K562 (cell line): ENCODE measurements around the gene B4GALT1. TPM values are rescaled to one million over a fixed set of nuclear protein-coding genes. Genes with fewer than 3 reads are reported as not detected.

Experiments
- CC2D1A ChIP-seq: fragments of 450-650 bp; IDR thresholded peaks from 2 replicates; pipeline ENCODE4 v1.6.1; 2017; ENCODE audit warnings: mild to moderate bottlenecking
- CHD7 ChIP-seq: fragments of 200-600 bp; sonication (generic); IDR thresholded peaks from one replicate; pipeline ENCODE4 v1.6.1; 2012; ENCODE audit warnings: mild to moderate bottlenecking, low read depth, low read length, inconsistent platforms
- FOXP1 ChIP-seq: sonication (generic); formaldehyde crosslinking; IDR thresholded peaks from 2 replicates; pipeline ENCODE4 v1.8.0; 2022; ENCODE audit warnings: mild to moderate bottlenecking, missing genetic modification reagents
- GTF2A2 ChIP-seq: IDR thresholded peaks from 2 replicates; pipeline ENCODE4 v1.6.1; 2016; ENCODE audit warnings: mild to moderate bottlenecking, missing genetic modification characterization, missing compliant biosample characterization
- JUND ChIP-seq, 2 experiments: IDR thresholded peaks; 2 replicates in 1 of 2; 3 replicates in 1 of 2; pipeline ENCODE4 v1.6.1; 2011; ENCODE audit warnings: borderline replicate concordance in 2 of 2, low read depth in 2 of 2, low read length in 2 of 2, improper control_type of control experiment in 1 of 2, missing biosample characterization in 1 of 2, missing genetic modification characterization in 1 of 2, missing genetic modification reagents in 1 of 2
- MYBL2 ChIP-seq, 2 experiments: fragments of 450-650 bp in 1 of 2; sonication (generic) in 1 of 2; formaldehyde crosslinking in 1 of 2; IDR thresholded peaks; 2 replicates each; pipeline versions ENCODE4 v1.6.1 to v1.8.1; 2017 to 2022; ENCODE audit warnings: borderline replicate concordance in 1 of 2, inconsistent platforms in 1 of 2, low read depth in 1 of 2, mild to moderate bottlenecking in 1 of 2, missing genetic modification reagents in 1 of 2, moderate library complexity in 1 of 2
- ZBTB17 ChIP-seq: fragments of 450-650 bp; formaldehyde crosslinking; IDR thresholded peaks from 2 replicates; pipeline ENCODE4 v1.4.0; 2020; ENCODE audit warnings: mild to moderate bottlenecking
- ZNF184 ChIP-seq: sonication (generic); formaldehyde crosslinking; IDR thresholded peaks from 2 replicates; pipeline ENCODE4 v1.5.0; 2020; ENCODE audit warnings: missing genetic modification reagents
- ZNF24 ChIP-seq: fragments of 450-650 bp; IDR thresholded peaks from 2 replicates; pipeline ENCODE4 v1.6.1; 2016
- ZNF436 ChIP-seq: fragments of 250-450, 450-650 bp; sonication (Bioruptor Pico); formaldehyde crosslinking; IDR thresholded peaks from 2 replicates; pipeline ENCODE4 v1.7.0; 2020; ENCODE audit warnings: mild to moderate bottlenecking
- polyA plus RNA-seq, 8 experiments: library from polyadenylated mRNA; depleted of rRNA in 4 of 8; stranded (reverse) in 5 of 8; unstranded in 3 of 8; fragments of >200 nt; fragmentation: Nextera tagmentation in 2 of 8; fragmentation: Illumina TruSeq in 1 of 8; extraction: Ambion mirVana in 2 of 8; extraction: Trizol in 1 of 8; gene quantifications; 2 replicates each; pipeline versions ENCODE4 v1.2.1 to v1.2.3, GENCODE V29; 2011 to 2014; ENCODE audit warnings: inconsistent platforms in 1 of 8, missing spikeins in 1 of 8
- total RNA-seq, 7 experiments: library from RNA; depleted of rRNA in 6 of 7; stranded (reverse); fragments of >200 nt in 6 of 7; fragmentation: Illumina TruSeq in 2 of 7; extraction: Trizol in 2 of 7; gene quantifications; 2 replicates each; pipeline versions ENCODE4 v1.2.1 to v1.2.3, GENCODE V29; 2011 to 2021; ENCODE audit warnings: low replicate concordance in 1 of 7
- TF ChIP-seq, protein P1 (sequence below): fragments of 250-450 bp; sonication (Bioruptor Pico); IDR thresholded peaks from 2 replicates; pipeline ENCODE4 v1.4.0; 2020; ENCODE audit warnings: mild to moderate bottlenecking, moderate library complexity
- TF ChIP-seq, protein P2 (sequence below): fragments of 450-650 bp; IDR thresholded peaks from 2 replicates; pipeline ENCODE4 v1.6.1; 2016; ENCODE audit warnings: borderline replicate concordance

The B4GALT1 gene
- total and polyA plus RNA-seq, 9 of the 15 experiments (the other 6 are each of a cell fraction or from before 2014, with no cell fraction given) = 4.1 to 26.8 (median 7.1) TPM

DNA sequence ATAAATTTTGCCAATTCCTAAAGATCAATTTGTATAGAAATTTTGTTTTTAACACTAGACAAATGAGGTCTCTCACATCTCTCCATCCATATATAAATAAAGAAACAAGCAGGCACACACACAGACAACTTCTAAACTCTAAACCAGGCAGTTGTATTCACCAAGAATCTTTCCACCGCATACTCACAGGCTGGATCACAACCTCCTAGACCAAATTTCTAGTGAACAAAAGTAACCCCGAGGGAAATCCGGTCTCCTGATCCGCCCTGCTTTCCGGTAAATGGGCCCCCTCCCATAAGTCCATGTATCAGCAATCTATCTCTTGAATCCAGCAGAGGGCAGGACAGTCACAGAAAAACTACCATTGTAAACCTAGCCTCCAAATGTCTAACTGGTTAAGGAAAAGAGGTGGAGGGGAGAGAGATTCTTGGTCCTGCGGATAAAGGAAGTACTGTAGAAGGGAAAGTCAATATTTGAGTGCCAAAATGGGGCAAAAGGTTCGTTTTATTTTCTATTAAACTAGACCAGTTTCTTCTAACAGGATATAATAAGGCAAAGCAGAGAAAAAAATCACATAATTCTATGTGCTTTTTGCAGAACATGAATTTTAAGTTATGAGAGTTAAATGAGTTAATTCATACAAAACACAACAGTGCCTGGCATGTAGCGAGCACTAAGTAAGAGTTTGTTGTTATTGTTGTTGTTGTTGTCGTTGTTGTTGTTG, 85.8 kb downstream of the B4GALT1 start (continued):
- no peak for TF ChIP-seq JUND (IDR thresholded peaks at IDR 0.05; ENCODE audit: borderline replicate concordance, low read depth, low read length)
- TF ChIP-seq JUND (tag; IDR thresholded peaks at IDR 0.05; ENCODE audit: borderline replicate concordance, low read depth, low read length) = no peak
- TF ChIP-seq ZNF184 (CRISPR knock-in tag) = no peak
- peak; percentile 61 for TF ChIP-seq CC2D1A
- no peak for TF ChIP-seq ZNF24
- no peak for TF ChIP-seq MYBL2 (IDR thresholded peaks at IDR 0.05; ENCODE audit: low read depth)
- no peak for TF ChIP-seq MYBL2 (CRISPR knock-in tag; IDR thresholded peaks at IDR 0.05; ENCODE audit: borderline replicate concordance)
- TF ChIP-seq ZNF436 (CRISPR knock-in tag) = no peak
- TF ChIP-seq GTF2A2 (tag) = no peak
- TF ChIP-seq ZBTB17 (CRISPR knock-in tag) = no peak
- no peak for TF ChIP-seq FOXP1
- TF ChIP-seq, protein P1, sequence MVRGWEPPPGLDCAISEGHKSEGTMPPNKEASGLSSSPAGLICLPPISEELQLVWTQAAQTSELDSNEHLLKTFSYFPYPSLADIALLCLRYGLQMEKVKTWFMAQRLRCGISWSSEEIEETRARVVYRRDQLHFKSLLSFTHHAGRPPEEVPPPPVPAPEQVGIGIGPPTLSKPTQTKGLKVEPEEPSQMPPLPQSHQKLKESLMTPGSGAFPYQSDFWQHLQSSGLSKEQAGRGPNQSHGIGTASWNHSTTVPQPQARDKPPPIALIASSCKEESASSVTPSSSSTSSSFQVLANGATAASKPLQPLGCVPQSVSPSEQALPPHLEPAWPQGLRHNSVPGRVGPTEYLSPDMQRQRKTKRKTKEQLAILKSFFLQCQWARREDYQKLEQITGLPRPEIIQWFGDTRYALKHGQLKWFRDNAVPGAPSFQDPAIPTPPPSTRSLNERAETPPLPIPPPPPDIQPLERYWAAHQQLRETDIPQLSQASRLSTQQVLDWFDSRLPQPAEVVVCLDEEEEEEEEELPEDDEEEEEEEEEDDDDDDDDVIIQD (CRISPR knock-in tag) = no peak
- TF ChIP-seq, protein P2, sequence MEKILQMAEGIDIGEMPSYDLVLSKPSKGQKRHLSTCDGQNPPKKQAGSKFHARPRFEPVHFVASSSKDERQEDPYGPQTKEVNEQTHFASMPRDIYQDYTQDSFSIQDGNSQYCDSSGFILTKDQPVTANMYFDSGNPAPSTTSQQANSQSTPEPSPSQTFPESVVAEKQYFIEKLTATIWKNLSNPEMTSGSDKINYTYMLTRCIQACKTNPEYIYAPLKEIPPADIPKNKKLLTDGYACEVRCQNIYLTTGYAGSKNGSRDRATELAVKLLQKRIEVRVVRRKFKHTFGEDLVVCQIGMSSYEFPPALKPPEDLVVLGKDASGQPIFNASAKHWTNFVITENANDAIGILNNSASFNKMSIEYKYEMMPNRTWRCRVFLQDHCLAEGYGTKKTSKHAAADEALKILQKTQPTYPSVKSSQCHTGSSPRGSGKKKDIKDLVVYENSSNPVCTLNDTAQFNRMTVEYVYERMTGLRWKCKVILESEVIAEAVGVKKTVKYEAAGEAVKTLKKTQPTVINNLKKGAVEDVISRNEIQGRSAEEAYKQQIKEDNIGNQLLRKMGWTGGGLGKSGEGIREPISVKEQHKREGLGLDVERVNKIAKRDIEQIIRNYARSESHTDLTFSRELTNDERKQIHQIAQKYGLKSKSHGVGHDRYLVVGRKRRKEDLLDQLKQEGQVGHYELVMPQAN = no peak
- no peak for TF ChIP-seq CHD7
